NOMO-1 treated with dmso at 0.1 percent for 144 hours (cell line): Measurements from ENCODE around the gene MC2R.
"Not testable (repeated sequence)": the region's sequence is repeated elsewhere in the genome, so short reads cannot be mapped to it uniquely, and the experiment has no call there.

Source experiments
- DNase-seq: peaks from one replicate; lab custom pipeline; 2025; ENCODE audit not compliant: unreplicated experiment; lab: John Stamatoyannopoulos, UW

The MC2R gene

DNA sequence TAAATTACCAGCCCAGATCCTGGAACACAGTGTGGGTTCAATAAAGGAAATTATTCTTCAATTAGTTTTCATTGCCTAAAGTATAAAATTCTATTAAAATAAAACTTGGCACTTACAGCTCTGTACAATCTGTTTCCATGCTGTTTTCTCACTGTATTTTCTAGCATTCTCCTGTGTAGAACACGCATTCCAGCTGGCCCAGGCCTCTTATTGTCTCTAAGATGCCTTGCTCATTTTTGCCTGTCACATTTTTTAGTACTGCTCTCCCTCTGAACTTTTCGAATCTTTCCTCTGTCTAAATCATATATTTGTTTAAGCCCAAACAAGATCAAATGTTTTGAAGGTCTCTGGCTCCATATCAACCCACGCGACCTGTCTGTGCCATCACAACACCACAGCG, 20.8 kb downstream of the MC2R start:
- no peak for DNase-seq

DNA sequence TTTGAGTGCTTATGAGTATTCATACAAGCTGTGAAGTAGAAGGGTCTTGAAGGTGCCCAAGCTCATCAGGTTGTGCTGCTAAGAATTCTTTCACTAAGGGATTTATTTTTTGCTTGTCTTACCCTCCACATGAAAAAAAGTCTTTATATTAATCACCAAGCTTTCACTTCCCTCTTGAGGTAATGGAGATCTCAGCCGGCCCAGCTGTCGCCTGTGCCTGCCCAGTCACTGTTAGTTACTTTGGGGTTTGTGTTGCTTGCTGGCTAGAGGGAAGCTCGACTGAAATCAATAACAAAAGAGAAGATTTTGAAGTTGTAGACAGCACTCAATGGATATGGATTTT, 21.9 kb downstream of the MC2R start:
- peak; percentile 79 for DNase-seq

DNA sequence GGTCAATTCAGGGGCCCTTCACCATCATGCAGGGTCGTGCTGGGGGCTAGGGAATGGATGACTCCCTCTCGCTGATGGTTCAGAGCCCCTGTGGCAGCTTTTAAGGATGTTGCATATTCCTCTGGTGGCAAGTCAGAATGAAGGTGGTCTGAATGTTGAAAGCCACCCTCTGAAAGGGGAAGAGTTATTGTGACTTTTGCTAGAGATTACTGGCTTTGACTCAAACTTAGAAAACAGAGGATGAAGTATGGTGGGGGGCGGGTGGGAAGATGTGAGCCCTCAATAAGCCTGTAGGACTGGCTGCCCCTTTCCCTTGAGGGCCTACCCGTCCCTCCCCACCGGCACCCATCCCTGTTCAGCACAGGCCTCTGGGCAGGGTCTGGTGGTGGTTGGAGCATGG, 23.2 kb downstream of the MC2R start:
- DNase-seq = no peak

DNA sequence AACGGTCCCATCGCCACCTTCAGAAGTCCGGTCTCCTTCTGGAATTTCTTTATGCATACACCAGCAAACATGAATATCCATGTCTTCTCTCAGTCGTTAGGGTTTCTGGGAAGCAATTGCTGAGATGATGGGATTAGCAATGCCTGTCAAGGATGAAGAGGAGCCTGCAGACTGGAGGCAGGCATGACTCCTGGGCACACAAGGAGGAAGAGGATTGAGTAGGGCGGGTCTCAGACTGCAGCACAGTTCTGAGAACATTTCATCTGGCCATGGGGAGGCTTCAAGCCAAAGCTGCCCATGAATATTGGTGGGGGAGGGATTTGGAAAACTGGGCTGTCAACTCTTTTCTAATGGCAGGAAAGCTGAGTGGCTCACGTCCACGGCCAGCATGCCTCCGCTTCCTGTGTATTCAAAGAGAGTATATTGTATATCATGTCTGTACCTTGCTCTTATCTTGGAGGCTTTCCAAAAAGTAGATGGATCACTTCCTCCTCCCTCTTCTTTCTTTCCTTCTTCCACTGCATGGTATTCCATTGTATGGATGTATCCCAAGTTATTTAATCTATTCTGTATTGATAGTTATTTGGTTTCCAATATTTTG, 24.5 kb downstream of the MC2R start:
- DNase-seq = no peak

DNA sequence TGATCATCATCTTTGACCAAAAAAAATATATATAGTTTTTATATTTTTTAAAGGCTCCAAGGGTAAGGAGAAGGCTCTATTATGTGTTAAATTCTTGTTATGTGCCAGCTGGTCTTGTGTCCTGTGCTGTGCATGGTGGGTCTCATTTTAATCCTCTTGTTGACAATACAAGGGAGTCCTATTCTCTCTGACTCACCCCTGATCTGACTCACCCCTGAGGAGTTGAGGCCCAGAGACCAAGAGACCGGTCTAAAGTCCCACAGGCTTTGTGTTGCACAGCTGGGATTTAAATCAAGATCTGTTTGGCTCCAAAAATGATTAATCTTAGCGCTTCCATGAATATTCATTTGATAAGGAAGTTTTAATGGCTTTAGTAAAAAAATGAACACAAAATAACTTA, 25.7 kb downstream of the MC2R start:
- no peak for DNase-seq

DNA sequence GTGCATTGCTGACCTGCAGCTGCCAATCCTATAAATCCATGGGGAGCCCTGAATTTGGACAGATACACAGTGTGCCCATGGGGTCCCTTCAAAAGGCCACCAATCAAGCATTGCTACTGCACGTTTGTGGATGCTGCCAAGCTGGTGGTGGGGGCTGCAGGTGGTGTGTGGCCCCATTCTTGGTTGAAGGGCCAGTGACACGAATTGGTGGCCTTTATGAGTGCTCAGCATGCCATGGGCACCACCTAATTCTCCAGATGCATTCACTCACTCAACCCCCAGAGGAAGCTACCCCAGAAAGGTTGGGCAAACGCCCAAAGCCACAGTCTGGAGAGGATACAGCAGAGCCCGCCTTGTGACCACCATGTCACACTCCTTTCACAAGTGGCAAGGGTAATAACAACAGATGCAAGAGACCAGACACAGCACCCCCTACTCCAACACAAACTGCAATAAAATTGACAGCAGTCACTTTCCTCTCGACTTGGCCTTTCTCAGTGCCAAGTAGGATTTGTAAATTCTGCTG, 27.1 kb downstream of the MC2R start:
- no peak for DNase-seq

DNA sequence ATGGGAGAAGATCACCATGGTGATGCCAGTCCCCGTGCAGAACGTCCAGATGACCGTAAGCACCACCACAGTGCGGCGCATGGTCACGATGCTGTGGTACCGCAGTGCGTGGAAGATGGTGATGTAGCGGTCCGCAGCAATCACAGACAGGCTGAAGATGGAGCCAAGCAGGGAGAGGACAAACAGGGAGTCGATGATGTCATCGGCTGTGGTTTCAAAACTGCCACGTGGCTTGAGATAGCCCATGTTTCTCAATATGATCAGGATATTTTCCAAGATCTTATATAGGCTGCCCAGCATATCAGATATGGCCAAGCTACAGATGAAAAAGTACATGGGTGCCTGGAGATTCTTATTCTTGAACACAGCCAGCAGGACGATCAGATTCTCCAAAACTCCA, 30.3 kb downstream of the MC2R start:
- DNase-seq = no peak

DNA sequence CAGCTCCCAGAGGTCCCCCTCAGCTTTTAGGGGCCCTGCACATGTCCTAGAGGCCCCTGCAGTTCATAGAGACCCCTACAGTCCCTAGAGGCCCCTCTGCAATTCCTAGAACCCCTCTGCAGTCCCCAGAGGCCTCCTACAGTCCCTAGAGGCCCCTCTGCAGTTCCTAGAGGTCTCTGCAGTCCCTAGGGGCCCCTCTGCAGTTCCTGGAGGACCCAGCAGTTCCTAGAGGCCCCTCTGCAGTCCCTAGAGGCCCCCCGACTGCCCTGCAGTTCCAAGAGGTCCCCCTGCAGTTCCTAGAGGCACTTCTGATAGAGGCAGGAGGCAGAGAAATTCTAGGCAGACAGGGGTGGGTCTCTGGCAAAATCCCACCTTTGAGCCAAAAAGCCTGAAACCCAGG, 35.4 kb downstream of the MC2R start:
- no peak for DNase-seq

DNA sequence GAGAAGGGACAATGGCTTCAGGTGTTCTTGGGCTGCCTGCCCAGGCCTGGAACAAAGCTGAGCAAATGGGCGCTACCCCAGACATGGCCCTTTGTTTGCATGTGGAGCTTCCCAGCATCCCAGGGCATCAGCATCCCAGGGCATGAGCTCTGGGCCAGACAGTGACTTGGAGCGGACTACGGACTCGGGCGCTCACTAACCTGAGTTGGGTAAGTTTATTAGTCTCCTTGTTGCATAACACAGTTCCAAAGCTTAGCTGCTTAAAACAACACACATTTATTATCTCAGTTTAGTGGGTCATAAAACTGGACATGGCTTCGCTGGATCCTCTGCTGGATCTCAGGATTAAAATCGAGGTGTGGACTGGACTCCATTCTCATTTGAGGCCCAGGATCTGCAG, 35.8 kb downstream of the MC2R start:
- DNase-seq = no peak

DNA sequence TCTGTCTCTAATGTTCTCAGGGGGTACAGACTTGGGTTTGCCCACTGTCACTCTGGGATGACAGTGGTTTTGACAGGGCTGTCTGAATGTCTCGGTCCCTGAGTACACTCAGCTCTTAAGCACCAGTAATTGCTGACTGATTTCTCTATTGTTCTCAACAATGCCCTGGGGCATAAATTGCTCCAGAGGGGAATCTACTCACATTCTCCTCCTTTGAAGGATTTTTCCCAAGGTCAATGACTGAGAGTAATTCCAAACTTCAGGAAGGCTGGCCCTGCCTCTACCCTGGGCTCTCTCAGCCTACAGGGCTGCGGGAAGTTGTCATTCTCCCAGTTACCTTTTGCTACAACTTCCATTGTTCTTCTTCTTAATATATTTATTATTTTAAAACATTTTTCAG, 36.5 kb downstream of the MC2R start:
- no peak for DNase-seq

DNA sequence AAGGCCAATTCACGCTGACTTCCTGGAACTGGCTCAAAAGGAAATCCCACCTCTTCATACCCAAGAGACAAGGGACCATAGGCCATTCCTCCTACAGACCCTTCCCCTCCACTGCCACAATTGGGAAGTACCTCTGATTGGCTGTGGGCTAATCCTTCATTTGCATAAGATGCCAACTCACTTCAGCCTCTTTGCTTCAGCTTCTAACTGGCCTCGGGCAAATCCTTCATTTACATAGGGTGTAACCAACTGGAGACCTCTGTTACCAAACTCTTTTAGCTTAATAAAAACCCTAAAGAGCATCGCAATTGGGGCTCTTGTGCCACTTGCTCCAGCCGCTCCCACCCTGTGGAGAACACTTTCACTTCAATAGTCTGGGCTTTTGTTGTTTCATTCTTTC, 38.2 kb downstream of the MC2R start:
- DNase-seq = no peak

DNA sequence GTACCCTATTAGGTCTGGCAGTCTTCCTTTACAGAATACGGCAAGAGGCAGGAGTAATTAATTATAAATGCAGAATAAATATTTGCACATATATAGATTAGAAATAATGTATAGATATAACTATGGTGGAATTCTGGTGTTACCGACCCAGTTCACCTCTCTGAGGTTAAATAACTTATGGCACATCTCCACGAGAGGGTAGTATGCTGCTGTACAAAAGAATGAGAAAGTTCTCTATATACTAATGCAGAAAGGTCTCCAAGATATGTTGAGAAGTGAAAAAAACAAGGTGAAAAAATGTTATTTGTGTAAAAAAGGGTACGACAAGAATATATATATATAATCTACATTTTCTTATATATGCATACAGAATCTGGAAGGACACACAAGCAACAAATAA, 40.8 kb downstream of the MC2R start:
- DNase-seq = no peak

DNA sequence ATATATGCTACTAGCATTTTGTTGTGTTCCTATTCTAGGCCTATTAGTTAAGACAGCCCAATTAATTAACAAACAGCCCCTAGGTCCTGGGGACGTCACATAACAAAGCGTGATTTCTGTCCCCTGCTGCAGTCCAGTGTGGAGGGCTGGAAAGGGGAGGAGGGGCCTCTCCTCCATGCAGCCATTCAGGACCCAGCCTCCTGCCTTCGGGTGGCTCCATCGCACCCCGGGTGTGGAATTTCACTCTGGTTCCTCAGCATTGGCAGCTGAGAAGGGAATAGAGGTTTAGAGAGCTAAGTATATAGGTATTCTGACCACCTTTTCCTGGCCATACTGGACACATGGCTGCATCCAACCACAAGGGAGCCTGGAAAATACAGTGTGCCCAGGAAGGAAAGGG, 42.4 kb downstream of the MC2R start:
- no peak for DNase-seq

DNA sequence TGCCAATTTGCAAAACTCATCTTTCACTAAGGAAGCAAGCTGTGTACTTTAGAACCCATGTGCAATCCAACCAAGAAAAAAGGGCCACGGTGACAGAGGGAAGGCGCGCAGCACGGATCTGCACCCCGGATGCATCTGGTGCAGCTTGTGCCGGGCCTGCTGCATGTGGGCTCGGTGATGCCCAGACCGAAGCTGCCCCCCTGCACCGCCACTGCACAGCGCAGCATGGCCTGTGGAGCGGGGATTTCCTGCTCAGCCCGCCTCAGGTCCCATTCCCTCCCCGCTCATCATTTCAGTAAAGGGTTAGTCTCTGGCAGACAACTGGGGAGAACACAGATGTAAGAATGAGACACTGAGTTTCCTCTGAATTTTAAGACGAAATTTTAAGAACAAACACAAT, 43.0 kb downstream of the MC2R start:
- DNase-seq = no peak

DNA sequence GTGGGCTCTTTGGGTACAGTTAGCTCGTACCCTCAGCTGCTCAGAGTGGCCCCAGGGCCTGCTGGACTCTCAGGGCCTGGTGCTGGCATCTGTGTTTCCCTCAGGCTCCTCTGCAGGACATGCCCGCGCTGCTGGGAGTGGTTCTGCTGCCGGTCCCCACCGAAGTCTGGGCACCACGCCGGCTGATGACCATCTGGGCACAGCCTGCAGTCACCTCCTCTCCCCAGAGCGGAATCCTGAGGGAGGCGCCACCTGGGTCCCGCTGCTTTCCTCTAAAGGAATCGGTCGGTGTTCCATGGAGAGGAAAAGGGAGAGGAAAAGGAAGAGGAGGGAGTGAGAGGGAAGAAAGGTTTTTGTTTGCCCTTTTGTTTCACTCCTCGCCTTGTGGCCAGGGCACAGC, 43.6 kb downstream of the MC2R start:
- DNase-seq = no peak

DNA sequence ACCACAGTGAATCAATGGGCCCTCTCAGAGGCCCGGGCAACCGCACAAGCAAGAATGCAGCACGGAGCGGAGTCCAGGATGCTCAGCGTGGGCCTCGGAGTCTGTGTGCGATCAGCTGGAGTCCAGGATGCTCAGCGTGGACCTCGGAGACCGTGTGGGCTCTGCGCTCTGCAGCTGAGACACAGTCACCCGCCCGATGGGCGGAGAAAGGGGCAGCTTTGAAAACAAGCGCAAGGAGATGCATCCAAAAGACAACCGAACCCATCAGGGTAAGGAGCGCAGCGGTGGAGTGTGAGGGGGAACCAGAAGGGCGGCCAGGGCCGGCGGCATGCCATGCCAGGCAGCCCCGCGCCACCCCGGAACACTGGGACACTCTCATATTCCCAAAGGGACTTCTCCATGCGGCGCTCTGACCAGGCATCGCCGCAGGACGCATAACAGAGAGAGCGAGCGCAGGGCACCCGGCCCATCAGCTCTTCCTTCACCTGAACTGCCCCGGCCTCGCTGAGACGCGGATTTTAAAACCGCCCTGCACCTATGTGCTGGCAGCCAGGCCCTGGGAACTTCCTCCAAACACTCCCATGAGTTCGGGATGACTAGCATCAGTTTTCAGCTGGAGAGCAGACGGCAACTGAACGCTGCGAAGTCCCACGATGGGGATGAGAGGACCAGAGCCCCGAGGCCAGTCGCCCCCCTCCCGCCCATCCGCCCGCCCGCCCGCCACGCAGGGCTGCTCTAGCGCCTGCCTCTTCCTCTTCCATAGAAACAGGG, 46.6 kb downstream of the MC2R start:
- DNase-seq = no peak

DNA sequence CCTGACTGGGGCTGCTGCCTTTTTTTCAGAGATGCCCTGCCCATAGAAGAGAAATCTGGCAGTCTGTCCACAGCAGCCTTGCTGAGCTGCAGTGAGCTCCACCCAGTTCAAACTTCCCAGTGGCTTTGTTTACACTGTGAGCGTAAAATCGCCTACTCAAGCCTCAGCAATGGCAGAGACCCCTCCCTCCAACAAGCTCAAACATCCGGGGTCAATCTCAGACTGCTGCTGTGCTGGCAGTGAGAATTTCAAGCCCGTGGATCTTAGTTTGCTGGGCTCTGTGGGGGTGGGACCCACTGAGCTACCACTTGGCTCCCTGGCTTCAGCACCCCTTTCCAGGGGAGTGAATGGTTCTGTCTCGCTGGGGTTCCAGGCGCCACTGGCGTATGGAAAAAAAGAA, 52.4 kb downstream of the MC2R start:
- DNase-seq = not testable (repeated sequence)

DNA sequence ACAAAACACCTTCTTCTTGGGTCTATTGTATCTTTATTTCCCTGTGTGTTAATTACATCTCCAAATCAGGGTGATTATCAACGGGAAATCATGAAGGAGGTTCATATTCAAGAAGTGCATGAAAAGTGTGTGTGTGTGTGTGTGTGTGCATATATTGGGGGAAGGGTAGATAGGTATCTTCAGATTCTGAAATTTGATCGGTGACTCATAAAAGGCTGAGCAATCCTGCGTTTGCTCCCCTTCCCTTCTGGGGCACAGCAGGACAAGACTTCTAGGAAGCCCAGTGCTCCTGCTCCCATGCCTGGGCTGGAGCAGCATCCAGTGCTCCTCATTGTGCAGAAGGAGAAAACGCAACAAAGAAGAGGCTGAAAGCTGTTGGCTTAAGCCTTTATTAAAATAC, 65.5 kb downstream of the MC2R start:
- no peak for DNase-seq

DNA sequence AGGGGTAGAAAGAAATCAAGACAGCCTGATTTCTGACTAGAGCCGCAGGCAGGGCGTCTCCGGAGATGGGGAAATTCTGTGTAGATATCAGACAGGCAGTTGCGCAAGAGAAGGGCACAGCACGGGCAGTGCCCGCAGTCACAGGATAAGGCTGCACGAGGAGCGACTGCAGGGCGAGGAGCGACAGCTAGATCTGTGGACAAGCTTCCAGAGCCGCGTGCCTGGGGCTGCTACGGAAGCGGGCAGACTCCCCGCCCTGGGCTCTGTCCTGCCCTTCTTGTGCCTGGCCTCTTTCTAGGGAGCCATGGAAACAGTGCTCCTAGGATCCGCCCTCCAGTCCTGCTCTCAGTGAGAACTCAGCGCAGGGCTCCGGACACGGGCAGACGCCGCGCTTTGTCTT, 78.8 kb downstream of the MC2R start:
- DNase-seq = no peak

DNA sequence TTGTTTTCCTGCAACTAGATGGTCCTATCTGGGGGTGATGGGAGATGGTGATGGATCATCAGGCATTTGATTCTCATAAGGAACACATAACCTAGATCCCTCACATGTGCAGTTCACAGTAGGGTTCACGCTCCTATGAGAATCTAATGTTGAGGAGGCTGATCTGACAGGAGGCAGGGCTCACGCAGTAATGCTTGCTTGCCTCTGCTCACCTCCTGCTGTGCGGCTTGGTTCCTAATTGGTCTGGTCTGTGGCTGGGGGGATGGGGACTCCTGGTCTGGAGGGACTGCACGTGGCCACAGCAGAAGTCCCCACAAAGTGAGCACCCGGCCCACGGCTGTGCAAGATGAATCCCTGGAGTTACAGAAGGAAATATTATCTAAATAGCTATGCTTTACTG, 80.1 kb downstream of the MC2R start:
- no peak for DNase-seq

DNA sequence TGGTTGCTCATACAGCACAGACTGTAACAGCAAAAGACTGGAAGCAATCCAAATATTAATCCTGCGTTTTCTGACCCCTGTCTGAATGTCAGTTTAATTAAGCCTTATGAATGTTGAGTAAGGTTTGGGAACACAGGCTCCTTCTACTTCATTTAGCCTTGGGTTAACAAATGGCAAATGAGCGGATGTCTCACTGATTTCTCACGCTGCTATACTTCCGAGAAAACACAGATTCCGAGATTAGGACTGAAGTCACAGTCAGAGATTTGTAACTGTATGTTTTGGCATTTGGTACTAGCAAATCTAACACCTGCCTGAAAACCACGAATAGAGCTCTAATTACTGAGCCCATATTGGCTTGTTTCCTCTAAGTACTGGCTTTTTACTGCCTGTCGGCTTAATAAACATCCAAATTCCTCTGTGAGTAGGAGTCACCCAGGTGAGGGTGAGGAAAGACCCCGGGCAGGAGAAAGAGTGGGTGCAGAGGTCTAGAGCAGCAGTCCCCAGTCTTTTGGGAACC, 80.8 kb downstream of the MC2R start:
- no peak for DNase-seq
